HEK293 (cell line): Measurements from ENCODE around the gene CCDC88C.

Experiments used
- GLI2 ChIP-seq: fragments of 450-650 bp; formaldehyde crosslinking; IDR thresholded peaks from 2 replicates; pipeline ENCODE4; 2017; ENCODE audit warnings: missing biosample characterization, missing genetic modification characterization, low read depth, borderline replicate concordance
- SCRT2 ChIP-seq: fragments of 450-650 bp; formaldehyde crosslinking; IDR thresholded peaks from 2 replicates; pipeline ENCODE4 v1.5.1; 2016; ENCODE audit warnings: missing biosample characterization, missing genetic modification characterization
- SP2 ChIP-seq: fragments of 450-650 bp; formaldehyde crosslinking; IDR thresholded peaks from 2 replicates; pipeline ENCODE4 v1.5.1; 2016; ENCODE audit warnings: missing biosample characterization, missing genetic modification characterization
- TCF7L2 ChIP-seq: IDR thresholded peaks from 2 replicates; pipeline ENCODE4 v1.6.1; 2011; ENCODE audit warnings: low read depth, mild to moderate bottlenecking, inconsistent platforms, low read length, moderate library complexity, borderline replicate concordance
- ZEB2 ChIP-seq: fragments of 450-650 bp; formaldehyde crosslinking; IDR thresholded peaks from 2 replicates; pipeline ENCODE4 v1.5.1; 2016; ENCODE audit warnings: missing biosample characterization, missing genetic modification characterization
- ZFP37 ChIP-seq: fragments of 450-650 bp; formaldehyde crosslinking; IDR thresholded peaks from 2 replicates; pipeline ENCODE4 v1.5.1; 2016; ENCODE audit warnings: missing biosample characterization, missing genetic modification characterization
- ZNF121 ChIP-seq: fragments of 450-650 bp; formaldehyde crosslinking; IDR thresholded peaks from 2 replicates; pipeline ENCODE4 v1.5.1; 2016; ENCODE audit warnings: missing biosample characterization, missing genetic modification characterization
- ZNF2 ChIP-seq: fragments of 450-650 bp; formaldehyde crosslinking; IDR thresholded peaks from 2 replicates; pipeline ENCODE4 v1.5.1; 2016; ENCODE audit warnings: missing biosample characterization, missing genetic modification characterization
- ZNF211 ChIP-seq: fragments of 450-650 bp; formaldehyde crosslinking; IDR thresholded peaks from 2 replicates; pipeline ENCODE4 v1.5.1; 2016; ENCODE audit warnings: low read depth, missing biosample characterization, missing genetic modification characterization
- ZNF37A ChIP-seq: fragments of 450-650 bp; IDR thresholded peaks from 2 replicates; pipeline ENCODE4 v1.5.1; 2018; ENCODE audit warnings: missing biosample characterization, missing genetic modification characterization
- ZNF521 ChIP-seq: fragments of 450-650 bp; formaldehyde crosslinking; IDR thresholded peaks from 2 replicates; pipeline ENCODE4 v1.5.1; 2017; ENCODE audit warnings: missing biosample characterization, mild to moderate bottlenecking, missing genetic modification characterization
- ZNF558 ChIP-seq: fragments of 450-650 bp; formaldehyde crosslinking; IDR thresholded peaks from 2 replicates; pipeline ENCODE4 v1.5.1; 2016; ENCODE audit warnings: missing biosample characterization, missing genetic modification characterization
- ZNF776 ChIP-seq: fragments of 450-650 bp; formaldehyde crosslinking; IDR thresholded peaks from 2 replicates; pipeline ENCODE4 v1.5.0; 2017; ENCODE audit warnings: missing biosample characterization, missing genetic modification characterization, borderline replicate concordance
- ZNF777 ChIP-seq: fragments of 450-650 bp; formaldehyde crosslinking; IDR thresholded peaks from 2 replicates; pipeline ENCODE4 v1.5.1; 2017; ENCODE audit warnings: missing biosample characterization, missing genetic modification characterization, borderline replicate concordance
- ZNF843 ChIP-seq: fragments of 450-650 bp; formaldehyde crosslinking; IDR thresholded peaks from 2 replicates; pipeline ENCODE4 v1.5.1; 2016; ENCODE audit warnings: missing biosample characterization, missing genetic modification characterization
- ZSCAN30 ChIP-seq: fragments of 450-650 bp; IDR thresholded peaks from 2 replicates; pipeline ENCODE4 v1.5.1; 2018; ENCODE audit warnings: missing biosample characterization, mild to moderate bottlenecking, missing genetic modification characterization, moderate library complexity
- TF ChIP-seq, protein P1 (sequence below): fragments of 450-650 bp; formaldehyde crosslinking; IDR thresholded peaks from 2 replicates; pipeline ENCODE4 v1.5.1; 2016; ENCODE audit warnings: missing biosample characterization, missing genetic modification characterization
- TF ChIP-seq, protein P2 (sequence below): fragments of 450-650 bp; formaldehyde crosslinking; IDR thresholded peaks from 2 replicates; pipeline ENCODE4 v1.5.1; 2016; ENCODE audit warnings: missing biosample characterization, missing genetic modification characterization
- TF ChIP-seq, protein P3 (sequence below): fragments of 450-650 bp; formaldehyde crosslinking; IDR thresholded peaks from 2 replicates; pipeline ENCODE4 v1.5.1; 2016; ENCODE audit warnings: missing biosample characterization, missing genetic modification characterization
- TF ChIP-seq, protein P4 (sequence below): fragments of 450-650 bp; formaldehyde crosslinking; IDR thresholded peaks from 2 replicates; pipeline ENCODE4 v1.5.1; 2016; ENCODE audit warnings: missing biosample characterization, missing genetic modification characterization
- TF ChIP-seq, protein P5 (sequence below): fragments of 450-650 bp; formaldehyde crosslinking; IDR thresholded peaks from 2 replicates; pipeline ENCODE4 v1.5.1; 2016; ENCODE audit warnings: missing biosample characterization, missing genetic modification characterization
- TF ChIP-seq, protein P6 (sequence below): fragments of 450-650 bp; formaldehyde crosslinking; IDR thresholded peaks from 2 replicates; pipeline ENCODE4 v1.5.1; 2016; ENCODE audit warnings: missing biosample characterization, missing genetic modification characterization
- TF ChIP-seq, protein P7 (sequence below): fragments of 450-650 bp; formaldehyde crosslinking; conservative IDR thresholded peaks from 2 replicates; pipeline ENCODE4 v1.5.1; 2016; ENCODE audit warnings: low read depth, missing biosample characterization, missing genetic modification characterization
- TF ChIP-seq, protein P8 (sequence below): fragments of 450-650 bp; formaldehyde crosslinking; IDR thresholded peaks from 2 replicates; pipeline ENCODE4 v1.5.1; 2017; ENCODE audit warnings: missing biosample characterization, missing genetic modification characterization

Gene CCDC88C

DNA sequence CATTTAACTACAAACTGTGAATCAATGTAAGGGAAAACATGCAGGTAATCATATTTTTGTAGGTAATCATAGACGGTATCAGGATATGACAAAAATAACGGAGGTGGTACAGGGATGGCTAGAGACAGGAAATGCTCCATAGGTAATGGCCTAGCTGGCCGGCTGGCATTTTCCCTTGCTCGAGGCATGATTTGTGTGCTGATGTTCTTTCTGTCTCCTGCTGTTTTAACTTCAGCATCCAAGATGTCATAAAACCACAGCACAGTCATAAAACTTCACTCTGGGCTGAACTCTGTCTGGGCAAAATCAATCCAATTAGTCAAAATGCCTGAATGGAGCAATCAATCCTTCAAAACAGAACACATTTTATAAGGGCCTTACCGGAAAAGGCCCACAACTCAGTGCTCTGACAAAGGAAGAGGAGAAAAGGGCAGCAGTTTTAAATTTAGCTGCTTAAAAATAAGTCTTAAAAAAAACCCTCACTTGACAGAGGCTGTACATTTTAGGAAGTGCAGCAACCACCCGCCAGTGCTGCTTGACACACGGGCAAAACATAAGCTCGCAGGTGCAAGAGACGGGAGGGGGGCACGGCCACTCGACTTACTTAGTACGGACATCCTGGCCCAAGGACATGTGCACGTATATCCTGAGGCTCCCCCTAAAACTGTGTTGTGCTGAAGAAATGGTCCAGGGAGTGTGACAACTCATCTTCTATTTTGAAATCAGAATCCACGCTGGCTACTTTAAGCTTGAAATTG lies 132.7 kb downstream of the CCDC88C start (continued):
- TF ChIP-seq ZEB2 (tag by site-specific recombination) = peak; percentile 93
- no peak for TF ChIP-seq ZNF37A (tag by site-specific recombination)
- no peak for TF ChIP-seq ZNF777 (tag by site-specific recombination)
- TF ChIP-seq, protein P1, sequence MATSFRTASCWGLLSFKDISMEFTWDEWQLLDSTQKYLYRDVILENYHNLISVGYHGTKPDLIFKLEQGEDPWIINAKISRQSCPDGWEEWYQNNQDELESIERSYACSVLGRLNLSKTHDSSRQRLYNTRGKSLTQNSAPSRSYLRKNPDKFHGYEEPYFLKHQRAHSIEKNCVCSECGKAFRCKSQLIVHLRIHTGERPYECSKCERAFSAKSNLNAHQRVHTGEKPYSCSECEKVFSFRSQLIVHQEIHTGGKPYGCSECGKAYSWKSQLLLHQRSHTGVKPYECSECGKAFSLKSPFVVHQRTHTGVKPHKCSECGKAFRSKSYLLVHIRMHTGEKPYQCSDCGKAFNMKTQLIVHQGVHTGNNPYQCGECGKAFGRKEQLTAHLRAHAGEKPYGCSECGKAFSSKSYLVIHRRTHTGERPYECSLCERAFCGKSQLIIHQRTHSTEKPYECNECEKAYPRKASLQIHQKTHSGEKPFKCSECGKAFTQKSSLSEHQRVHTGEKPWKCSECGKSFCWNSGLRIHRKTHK (tag by site-specific recombination) = no peak
- TF ChIP-seq ZNF121 = peak; percentile 92
- TF ChIP-seq TCF7L2 = peak; percentile 67
- peak; percentile 67 for TF ChIP-seq ZNF2
- TF ChIP-seq, protein P2, sequence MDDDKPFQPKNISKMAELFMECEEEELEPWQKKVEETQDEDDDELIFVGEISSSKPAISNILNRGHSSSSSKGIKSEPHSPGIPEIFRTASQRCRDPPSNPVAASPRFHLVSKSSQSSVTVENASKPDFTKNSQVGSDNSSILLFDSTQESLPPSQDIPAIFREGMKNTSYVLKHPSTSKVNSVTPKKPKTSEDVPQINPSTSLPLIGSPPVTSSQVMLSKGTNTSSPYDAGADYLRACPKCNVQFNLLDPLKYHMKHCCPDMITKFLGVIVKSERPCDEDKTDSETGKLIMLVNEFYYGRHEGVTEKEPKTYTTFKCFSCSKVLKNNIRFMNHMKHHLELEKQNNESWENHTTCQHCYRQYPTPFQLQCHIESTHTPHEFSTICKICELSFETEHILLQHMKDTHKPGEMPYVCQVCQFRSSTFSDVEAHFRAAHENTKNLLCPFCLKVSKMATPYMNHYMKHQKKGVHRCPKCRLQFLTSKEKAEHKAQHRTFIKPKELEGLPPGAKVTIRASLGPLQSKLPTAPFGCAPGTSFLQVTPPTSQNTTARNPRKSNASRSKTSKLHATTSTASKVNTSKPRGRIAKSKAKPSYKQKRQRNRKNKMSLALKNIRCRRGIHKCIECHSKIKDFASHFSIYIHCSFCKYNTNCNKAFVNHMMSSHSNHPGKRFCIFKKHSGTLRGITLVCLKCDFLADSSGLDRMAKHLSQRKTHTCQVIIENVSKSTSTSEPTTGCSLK (tag by site-specific recombination) = no peak
- TF ChIP-seq, protein P3, sequence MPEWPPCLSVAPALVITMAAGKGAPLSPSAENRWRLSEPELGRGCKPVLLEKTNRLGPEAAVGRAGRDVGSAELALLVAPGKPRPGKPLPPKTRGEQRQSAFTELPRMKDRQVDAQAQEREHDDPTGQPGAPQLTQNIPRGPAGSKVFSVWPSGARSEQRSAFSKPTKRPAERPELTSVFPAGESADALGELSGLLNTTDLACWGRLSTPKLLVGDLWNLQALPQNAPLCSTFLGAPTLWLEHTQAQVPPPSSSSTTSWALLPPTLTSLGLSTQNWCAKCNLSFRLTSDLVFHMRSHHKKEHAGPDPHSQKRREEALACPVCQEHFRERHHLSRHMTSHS = peak; percentile 82; the same call in 1 of the 2 replicates
- TF ChIP-seq, protein P4, sequence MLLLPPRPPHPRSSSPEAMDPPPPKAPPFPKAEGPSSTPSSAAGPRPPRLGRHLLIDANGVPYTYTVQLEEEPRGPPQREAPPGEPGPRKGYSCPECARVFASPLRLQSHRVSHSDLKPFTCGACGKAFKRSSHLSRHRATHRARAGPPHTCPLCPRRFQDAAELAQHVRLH (tag by site-specific recombination) = peak; percentile 94
- TF ChIP-seq ZSCAN30 = peak; percentile 98
- TF ChIP-seq ZNF521 (tag by site-specific recombination) = no peak
- peak; percentile 99 for TF ChIP-seq ZNF843 (tag by site-specific recombination)
- TF ChIP-seq SCRT2 (tag by site-specific recombination) = no peak
- TF ChIP-seq, protein P5, sequence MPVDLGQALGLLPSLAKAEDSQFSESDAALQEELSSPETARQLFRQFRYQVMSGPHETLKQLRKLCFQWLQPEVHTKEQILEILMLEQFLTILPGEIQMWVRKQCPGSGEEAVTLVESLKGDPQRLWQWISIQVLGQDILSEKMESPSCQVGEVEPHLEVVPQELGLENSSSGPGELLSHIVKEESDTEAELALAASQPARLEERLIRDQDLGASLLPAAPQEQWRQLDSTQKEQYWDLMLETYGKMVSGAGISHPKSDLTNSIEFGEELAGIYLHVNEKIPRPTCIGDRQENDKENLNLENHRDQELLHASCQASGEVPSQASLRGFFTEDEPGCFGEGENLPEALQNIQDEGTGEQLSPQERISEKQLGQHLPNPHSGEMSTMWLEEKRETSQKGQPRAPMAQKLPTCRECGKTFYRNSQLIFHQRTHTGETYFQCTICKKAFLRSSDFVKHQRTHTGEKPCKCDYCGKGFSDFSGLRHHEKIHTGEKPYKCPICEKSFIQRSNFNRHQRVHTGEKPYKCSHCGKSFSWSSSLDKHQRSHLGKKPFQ (tag by site-specific recombination) = peak; percentile 96
- TF ChIP-seq, protein P6, sequence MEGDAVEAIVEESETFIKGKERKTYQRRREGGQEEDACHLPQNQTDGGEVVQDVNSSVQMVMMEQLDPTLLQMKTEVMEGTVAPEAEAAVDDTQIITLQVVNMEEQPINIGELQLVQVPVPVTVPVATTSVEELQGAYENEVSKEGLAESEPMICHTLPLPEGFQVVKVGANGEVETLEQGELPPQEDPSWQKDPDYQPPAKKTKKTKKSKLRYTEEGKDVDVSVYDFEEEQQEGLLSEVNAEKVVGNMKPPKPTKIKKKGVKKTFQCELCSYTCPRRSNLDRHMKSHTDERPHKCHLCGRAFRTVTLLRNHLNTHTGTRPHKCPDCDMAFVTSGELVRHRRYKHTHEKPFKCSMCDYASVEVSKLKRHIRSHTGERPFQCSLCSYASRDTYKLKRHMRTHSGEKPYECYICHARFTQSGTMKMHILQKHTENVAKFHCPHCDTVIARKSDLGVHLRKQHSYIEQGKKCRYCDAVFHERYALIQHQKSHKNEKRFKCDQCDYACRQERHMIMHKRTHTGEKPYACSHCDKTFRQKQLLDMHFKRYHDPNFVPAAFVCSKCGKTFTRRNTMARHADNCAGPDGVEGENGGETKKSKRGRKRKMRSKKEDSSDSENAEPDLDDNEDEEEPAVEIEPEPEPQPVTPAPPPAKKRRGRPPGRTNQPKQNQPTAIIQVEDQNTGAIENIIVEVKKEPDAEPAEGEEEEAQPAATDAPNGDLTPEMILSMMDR (tag by site-specific recombination) = no peak
- TF ChIP-seq ZNF776 (tag by site-specific recombination) = no peak
- TF ChIP-seq ZNF558 (tag by site-specific recombination) = 0 out of 2 replicates have a peak, but pooled peaks have one; percentile 20
- no peak for TF ChIP-seq ZNF211
- peak; percentile 49 for TF ChIP-seq SP2 (tag by site-specific recombination)
- TF ChIP-seq ZFP37 (tag by site-specific recombination) = 0 out of 2 replicates have a peak, but pooled peaks have one; percentile 26
- peak; percentile 80; the same call in 1 of the 2 replicates for TF ChIP-seq GLI2 (tag by site-specific recombination)
- TF ChIP-seq, protein P7, sequence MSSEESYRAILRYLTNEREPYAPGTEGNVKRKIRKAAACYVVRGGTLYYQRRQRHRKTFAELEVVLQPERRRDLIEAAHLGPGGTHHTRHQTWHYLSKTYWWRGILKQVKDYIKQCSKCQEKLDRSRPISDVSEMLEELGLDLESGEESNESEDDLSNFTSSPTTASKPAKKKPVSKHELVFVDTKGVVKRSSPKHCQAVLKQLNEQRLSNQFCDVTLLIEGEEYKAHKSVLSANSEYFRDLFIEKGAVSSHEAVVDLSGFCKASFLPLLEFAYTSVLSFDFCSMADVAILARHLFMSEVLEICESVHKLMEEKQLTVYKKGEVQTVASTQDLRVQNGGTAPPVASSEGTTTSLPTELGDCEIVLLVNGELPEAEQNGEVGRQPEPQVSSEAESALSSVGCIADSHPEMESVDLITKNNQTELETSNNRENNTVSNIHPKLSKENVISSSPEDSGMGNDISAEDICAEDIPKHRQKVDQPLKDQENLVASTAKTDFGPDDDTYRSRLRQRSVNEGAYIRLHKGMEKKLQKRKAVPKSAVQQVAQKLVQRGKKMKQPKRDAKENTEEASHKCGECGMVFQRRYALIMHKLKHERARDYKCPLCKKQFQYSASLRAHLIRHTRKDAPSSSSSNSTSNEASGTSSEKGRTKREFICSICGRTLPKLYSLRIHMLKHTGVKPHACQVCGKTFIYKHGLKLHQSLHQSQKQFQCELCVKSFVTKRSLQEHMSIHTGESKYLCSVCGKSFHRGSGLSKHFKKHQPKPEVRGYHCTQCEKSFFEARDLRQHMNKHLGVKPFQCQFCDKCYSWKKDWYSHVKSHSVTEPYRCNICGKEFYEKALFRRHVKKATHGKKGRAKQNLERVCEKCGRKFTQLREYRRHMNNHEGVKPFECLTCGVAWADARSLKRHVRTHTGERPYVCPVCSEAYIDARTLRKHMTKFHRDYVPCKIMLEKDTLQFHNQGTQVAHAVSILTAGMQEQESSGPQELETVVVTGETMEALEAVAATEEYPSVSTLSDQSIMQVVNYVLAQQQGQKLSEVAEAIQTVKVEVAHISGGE (tag by site-specific recombination) = peak; percentile 68
- TF ChIP-seq, protein P8, sequence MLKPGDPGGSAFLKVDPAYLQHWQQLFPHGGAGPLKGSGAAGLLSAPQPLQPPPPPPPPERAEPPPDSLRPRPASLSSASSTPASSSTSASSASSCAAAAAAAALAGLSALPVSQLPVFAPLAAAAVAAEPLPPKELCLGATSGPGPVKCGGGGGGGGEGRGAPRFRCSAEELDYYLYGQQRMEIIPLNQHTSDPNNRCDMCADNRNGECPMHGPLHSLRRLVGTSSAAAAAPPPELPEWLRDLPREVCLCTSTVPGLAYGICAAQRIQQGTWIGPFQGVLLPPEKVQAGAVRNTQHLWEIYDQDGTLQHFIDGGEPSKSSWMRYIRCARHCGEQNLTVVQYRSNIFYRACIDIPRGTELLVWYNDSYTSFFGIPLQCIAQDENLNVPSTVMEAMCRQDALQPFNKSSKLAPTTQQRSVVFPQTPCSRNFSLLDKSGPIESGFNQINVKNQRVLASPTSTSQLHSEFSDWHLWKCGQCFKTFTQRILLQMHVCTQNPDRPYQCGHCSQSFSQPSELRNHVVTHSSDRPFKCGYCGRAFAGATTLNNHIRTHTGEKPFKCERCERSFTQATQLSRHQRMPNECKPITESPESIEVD (tag by site-specific recombination) = peak; percentile 100
